GM19372 (cell line): ENCODE measurements around the gene SMG7.
A peak's percentile ranks its signal among the peaks of the same experiment; 100 is the strongest.

Source experiments
- ATAC-seq: cut with Tn5 transposase; IDR thresholded peaks from one replicate; pipeline ENCODE4 v1.9.1; 2021; ENCODE audit warnings: mild to moderate bottlenecking, low read depth, moderate library complexity; ENCODE audit not compliant: unreplicated experiment

The SMG7 gene

DNA sequence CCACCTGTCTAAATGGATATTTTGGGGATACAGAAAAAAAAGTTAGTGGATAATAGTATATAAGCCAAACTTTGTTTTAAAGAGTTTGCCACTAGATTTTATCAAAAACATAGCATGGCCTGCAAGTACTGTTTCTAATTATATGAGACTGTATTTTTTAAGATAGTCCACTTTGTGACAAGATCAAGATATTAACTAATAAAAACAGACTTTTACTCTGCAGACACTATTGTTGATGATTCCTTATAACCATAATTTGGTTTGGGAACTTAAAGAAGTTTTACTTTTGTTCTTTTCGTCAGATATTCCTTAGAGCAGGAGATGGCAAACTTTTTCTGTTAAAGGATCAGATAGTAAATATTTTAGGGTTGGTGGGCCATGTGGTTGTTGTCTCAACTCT, 36.4 kb downstream of the SMG7 start:
- no peak for ATAC-seq

DNA sequence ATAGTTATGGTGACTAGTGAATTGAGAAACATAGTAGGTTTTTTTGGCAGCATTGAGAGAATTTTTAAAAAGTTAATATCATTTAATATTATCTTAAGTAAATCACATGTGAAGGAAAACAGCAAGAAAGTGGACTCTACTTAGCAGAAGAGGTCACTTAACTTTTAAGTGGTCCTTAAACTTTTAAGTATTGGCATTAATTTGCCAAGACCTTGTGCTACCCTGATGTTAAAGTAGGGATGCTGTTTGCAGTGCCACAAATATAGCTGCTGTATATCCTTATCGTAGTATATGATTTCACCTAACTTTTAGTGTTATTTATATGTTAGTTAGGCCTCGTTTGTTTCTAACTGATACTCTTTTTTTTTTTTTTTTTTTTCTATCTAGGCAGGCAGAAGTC, 40.2 kb downstream of the SMG7 start:
- ATAC-seq, result no peak

DNA sequence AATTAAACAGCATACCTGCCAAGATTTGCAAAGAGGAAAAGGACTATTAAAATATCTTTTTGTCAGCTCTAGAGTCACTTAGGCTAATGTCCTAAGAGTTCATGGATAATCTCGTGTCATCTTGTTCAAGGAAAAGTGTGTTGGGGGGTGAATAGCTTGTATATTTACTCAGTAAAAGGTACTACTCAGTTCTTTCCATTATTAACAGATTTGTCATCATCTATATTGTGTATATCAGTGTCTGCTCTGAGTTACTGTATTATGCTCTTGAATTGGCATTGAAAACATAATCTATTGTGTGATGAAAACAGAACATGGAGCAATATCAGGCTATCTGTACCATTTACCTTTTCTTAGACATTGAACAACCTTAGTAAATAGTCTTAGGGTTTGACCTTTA, 41.9 kb downstream of the SMG7 start:
- no peak for ATAC-seq

DNA sequence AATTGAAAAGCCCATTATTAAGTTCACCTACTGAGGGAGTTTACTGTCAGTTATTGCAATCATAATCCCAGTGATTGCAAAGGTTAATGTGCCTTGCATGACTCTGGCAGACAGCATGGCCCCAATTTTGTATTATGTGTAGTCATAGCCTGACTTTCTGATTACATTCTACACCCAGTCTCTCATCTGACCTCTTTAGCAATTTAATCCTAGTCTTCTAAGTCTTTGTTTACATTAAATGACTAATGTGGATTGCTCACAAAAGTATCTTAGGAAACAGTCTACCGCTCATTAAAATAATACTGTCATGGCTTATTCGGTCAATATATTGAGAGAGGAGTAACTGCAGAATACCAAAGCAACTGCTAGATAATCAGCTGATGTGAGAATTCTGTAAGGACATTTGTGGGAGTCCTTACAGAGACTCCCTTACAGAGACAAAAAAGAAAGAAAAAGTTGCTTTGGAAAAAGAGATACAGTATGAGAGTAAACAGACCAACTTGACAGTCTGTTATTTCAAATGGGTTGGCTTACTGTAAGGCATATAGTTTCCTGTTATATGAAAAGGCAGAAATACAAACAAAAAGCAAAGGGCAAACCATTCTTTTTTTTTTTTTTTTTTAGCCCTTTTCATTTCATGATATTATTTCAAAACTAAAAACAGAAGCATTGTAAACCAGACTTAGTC, 42.8 kb downstream of the SMG7 start:
- ATAC-seq, result no peak

DNA sequence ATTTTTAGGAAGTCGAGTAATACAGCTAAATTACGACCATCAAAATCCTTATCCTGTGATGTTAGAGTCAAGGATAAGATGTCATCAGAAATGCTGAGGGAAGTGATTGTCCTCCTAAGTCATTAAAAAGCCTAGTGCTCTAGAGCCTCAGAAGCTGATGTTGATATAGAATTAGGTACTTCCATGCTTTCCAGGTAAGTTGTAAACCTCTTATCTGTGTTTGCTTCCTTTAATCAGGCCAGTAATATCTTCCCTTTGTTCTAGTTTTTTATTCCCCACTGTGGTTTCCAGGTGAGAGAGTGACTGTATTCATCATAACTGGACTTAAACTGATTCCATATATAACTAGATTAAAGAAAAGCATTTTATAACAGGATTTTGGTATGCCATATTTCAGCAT, 44.4 kb downstream of the SMG7 start:
- ATAC-seq, result no peak

DNA sequence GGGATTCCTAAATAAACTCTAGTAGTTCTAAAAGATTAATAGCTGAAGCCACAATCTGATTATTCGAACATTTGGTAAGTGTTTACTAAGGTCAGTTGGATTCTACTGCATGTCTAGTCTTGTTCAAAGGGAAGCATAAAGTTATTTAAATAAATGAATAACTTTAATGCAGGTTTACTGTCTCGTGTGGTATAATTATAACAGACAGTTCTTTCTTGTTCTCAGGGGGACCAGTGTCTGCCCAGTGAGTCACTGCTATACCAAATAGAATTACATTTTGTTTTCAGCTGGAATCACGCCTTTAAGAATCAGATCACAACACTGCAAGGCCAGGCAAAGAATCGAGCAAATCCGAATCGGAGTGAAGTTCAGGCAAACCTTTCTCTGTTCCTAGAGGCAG, 45.1 kb downstream of the SMG7 start:
- no peak for ATAC-seq

DNA sequence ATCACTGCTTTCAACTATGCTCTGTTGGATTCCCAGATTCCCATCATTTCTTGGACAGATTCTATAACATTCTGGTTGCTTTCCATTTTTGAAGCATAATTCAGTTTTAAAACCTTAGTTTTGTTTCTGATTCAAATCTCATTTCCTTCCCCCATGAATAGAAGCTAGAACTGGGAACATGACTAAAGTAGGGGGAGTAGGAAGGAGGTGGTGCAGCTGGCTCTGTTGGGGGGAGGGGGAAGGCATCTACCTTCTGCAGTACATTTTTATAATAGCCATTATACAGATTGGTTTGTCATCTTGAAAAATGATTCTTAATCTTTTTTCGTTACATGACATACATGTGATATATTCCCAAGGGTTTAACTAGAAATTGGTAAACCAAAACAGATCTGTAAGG, 48.1 kb downstream of the SMG7 start:
- ATAC-seq, result no peak

DNA sequence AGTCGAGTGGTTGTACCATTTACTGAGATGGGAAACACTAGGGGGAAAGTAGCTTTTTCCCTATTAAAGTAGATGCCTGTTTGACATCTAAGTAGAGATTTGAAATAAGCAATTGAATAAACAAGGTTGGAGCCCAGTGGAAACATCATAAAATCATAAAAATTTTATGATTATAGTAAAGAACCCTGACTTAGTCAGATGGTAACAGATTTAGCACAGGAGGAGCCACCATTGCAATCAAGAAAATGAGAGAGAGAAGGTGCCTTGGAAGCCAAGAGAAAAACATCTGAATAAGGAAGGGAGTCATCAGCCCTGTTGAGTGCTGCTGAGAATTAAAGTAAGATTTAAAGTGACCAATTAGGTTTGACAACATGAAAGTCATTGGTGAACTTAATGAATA, 49.8 kb downstream of the SMG7 start:
- ATAC-seq, result no peak

DNA sequence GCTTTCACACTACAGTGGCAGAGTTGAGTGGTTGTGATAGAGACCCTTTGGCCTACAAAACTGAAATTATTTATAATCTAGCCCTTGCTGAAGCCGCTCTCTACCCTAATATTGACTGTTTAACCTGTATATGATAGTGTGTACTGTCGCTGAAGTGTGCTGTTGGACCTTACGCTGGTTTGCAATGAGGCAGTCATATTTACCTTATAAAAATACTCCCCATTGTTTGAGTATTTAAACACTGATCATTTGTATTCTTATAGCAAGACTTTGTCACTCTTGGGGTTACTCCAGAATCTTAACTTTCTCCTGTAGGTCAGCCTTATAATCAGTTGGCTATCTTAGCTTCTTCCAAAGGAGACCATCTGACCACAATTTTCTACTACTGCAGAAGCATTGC, 56.3 kb downstream of the SMG7 start:
- ATAC-seq, result no peak

DNA sequence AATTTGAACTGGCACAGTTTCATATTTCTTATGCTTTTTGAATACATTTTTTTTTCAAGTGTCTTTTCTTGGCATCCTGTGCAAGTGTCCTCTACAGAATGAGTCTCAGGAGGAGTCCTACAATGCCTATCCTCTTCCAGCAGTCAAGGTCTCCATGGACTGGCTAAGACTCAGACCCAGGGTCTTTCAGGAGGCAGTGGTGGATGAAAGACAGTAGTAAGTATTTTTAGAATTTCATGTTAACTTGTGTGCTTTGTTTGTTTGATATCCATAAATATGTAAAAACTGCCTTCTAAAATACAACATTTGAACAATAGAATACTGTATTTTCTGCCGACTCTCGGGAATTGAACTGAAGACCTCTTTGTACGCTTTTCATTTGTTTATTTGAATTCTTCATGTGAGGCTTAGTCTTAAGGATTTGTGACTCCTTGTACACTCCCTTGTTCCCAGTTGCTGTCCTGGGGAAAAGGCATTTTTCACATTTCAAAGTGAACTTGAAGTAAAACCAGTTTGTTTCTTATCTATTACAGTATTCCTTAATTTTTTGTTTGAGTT, 61.4 kb downstream of the SMG7 start:
- no peak for ATAC-seq

DNA sequence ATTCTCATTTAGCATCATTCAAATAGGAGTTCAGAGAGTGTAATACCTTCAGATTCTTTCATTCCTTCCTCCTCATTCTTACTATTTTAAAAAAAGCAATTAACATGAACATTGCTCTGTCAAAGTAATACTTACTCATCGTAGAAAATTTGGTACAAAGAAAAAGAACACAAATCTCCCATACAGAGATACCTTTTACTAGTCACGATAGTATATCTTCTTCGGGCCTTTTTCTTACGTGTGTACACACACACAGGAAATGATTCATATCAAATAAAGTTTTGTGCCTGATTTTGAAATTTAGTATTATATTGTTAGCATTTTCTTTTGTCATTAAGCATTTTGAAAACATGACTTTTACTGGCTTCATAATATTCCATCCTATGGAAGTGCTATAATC, 65.1 kb downstream of the SMG7 start:
- ATAC-seq, result no peak

DNA sequence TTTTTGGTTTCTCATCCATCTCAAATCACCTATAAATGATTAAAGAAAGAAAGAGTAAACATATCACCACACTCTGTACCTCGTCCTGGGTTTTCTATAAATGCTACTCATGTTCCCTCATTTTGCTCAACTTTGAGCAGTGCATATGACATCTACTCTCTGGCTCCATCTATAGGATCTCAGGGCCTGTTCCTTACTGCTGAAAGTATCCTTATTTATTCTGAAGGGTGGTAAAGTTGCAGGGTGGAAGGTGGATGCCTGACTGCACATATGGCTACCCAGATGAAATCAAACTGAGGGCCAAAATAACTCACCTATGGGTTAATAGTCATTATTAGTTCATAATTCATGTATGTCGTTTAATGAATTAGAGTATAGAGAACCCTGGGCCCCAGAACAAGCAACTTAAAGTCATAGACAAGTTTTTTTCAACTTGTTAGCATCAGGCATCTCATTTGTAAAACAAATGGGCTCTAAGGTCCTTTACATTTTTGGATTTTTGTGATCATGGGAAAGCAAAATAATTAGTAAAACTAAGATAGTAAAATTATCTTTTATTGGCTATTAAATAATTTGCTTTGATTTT, 71.4 kb downstream of the SMG7 start:
- ATAC-seq, result peak; percentile 61

DNA sequence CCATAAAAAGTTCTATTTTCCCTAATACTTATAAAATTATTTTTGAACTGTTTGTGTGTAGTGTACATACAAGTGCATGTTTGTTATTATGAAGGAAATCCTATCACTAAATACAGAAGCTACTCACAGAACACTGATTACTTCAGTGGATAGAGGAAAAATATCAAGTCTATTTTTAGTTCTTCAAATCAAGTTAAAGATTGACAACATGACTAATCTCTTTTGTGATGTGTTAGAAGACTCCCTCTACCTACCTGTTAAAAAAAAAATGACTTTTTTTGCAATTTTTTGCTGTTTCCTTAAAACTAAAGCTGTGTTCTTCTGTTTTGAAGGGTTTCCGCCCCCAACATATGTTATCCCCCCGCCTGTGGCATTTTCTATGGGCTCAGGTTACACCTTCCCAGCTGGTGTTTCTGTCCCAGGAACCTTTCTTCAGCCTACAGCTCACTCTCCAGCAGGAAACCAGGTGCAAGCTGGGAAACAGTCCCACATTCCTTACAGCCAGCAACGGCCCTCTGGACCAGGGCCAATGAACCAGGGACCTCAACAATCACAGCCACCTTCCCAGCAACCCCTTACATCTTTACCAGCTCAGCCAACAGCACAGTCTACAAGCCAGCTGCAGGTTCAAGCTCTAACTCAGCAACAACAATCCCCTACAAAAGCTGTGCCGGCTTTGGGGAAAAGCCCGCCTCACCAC, 72.4 kb downstream of the SMG7 start:
- no peak for ATAC-seq

DNA sequence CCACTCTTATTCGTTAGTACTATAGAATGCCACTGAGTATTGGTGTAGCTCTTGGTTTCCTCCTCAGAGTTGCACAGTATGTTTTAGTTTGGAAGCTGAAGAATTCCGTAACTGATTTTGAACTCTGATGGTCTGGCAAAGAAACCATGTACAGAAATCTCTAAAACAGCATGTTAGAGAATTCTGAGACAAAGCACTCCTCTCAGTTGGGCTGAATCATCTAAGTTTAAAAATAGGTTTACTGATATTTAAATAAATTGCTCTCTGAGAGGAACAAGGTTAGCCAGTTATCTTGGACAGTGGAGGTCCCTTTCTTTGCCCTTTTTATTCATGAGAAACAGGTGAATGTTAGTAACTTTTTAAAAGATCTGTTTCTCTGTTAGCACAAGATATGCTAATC, 74.1 kb downstream of the SMG7 start:
- ATAC-seq, result no peak

DNA sequence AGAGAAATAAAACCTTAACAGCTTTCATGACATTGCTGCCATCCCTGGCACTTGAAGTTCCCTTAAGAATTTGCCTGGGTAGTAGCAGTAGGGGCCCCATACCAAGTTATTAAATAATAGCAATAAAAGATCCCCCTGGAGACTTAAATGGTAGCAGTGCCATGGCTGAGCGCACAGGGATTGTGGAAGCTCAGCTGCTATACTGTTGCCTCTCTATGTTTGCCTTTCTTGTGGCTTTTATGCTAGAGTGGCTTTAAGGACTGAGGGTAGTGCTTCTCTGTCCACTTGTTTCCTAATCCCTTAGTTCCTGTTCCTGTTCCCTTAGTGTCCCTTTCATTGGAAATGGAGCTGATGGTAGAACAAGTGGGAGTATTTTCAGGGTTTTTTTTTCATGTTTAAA, 75.8 kb downstream of the SMG7 start:
- no peak for ATAC-seq

DNA sequence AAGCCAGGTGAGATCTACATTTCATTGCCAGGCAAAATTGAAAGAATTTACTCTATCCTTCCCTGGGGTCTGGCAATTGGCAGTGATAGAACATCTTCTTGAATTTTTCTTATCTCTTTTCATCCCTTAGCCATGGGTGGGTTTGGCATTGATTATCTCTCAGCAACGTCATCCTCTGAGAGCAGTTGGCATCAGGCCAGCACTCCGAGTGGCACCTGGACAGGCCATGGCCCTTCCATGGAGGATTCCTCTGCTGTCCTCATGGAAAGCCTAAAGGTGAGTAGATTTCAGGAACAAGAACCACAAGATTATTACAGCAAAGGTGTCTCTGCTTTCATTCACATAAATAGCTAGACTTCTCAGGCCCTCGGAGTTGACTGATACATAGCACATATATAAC, 78.6 kb downstream of the SMG7 start:
- no peak for ATAC-seq

DNA sequence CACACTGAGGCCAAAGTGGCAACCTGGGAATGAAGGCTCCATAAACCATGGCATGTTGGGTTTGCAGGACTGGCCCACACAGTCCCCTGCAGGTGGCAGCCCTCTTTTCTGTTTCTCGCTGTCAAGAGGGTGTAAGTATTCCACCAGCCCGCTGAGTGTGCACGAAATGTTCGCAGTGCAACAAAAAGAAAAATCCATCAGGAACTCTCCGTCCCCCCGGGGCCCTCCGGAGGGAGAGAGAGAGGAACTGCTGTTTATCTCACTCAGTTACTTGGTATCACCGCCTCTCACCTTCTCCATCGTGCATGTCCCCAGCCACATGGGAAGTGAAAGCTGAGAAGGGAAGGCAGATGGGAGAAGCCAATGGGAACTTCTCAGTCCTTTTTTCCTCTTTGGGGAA, 79.6 kb downstream of the SMG7 start:
- no peak for ATAC-seq

DNA sequence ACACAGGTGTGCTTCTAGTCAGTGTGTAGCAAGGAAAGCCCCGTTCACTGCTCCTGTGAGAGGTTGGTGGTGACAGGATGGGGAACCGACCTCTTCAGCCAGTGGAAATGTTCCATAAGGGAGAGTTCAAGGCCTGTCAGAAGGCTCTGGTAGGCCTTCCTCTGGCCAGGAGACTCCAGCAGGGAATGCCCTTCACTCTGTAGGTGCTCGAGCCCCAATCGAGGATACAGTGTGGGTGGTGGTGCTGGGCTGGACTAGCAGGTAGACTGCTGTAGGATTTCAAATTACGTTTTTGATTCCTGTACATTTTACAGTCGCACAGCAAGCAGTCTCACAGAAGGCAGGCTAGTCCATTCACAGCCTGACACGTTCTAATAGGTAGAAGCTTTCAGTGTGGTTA, 80.1 kb downstream of the SMG7 start:
- no peak for ATAC-seq

DNA sequence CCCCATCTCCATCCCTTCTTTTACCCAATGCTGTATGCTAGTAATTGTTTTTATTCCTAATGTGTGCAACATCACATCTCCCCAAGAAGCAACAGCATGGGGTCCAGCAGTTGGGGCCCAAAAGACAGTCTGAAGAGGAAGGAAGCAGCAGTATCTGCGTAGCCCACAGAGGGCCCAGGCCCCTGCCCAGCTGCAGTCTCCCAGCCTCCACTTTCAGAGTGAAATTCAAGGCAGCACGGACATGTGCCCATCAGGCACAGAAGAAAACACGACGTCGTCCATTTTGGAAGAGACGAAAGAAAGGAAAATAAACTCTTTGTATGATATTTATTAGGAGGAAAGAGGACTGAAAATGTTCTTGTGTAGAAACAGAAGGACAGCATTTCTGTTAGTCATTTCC, 80.6 kb downstream of the SMG7 start:
- ATAC-seq, result no peak

DNA sequence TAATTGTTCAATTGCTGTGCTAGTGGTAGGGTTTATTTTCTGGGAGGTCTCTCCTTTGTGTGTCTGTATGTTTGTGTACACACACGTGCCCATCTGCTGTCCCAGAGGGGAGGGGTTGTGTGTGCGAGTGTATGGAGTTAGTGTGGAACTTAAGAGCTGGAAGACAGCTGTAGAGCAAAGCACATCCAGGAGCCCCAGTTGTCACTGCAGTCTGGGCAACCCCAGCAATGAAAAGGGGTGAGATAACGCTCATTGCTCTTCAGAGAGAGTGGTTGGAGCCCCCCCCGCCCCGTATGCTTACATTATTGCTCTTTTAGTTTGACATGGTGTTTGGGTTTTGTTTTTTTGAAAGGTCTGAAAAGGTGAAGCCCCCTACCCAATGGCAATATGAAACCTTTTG, 81.0 kb downstream of the SMG7 start:
- no peak for ATAC-seq

DNA sequence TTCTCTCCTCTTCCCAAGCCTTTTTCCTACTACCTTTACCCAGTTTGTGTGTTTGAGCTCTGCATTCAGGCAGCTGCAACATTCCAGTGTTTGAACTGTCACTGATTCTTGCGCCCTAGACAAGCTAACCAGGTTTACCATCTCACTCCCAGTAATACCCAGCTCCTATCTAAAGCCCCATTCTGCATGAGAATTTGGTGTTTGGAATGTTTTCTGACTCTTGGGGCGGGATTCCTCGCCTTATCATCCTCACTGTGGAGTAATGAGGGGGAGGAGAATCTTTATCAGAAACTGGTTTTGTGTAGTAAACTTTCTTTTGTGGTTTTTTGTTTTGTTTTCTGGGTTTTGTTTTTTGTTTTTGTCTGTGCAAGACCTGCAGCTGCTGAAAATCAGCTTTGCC, 81.5 kb downstream of the SMG7 start:
- ATAC-seq, result no peak

DNA sequence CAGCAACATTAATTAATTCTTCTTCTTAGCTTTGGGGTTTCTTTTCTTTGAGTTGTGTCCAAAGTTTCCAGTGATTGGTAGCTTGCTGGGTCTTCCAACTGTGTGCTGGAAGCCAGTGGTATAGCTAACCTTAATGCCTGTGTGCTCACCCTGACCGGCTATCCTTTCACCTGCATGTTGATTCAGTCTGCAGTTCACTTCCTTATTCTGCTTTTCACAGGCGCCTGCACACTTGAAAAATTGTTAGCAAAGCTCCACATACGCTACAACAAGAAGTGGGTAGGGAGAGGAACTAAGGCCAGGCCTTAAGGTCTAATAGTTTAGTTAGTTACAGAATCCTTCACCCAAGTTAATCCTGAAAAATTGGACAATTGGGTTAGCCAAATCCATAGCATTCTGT, 82.3 kb downstream of the SMG7 start:
- ATAC-seq, result no peak
